Measurements from ENCODE around the gene REPIN1. TPM values are rescaled to one million over a fixed set of nuclear protein-coding genes. Genes with fewer than 3 reads are reported as not detected.
A peak's percentile ranks its signal among the peaks of the same experiment; 100 is the strongest.

The REPIN1 gene
- total and polyA plus RNA-seq, 9 of the 15 experiments (the other 6 are each of a cell fraction or from before 2014, with no cell fraction given), result 8.1 to 283 (median 94.3) TPM

DNA sequence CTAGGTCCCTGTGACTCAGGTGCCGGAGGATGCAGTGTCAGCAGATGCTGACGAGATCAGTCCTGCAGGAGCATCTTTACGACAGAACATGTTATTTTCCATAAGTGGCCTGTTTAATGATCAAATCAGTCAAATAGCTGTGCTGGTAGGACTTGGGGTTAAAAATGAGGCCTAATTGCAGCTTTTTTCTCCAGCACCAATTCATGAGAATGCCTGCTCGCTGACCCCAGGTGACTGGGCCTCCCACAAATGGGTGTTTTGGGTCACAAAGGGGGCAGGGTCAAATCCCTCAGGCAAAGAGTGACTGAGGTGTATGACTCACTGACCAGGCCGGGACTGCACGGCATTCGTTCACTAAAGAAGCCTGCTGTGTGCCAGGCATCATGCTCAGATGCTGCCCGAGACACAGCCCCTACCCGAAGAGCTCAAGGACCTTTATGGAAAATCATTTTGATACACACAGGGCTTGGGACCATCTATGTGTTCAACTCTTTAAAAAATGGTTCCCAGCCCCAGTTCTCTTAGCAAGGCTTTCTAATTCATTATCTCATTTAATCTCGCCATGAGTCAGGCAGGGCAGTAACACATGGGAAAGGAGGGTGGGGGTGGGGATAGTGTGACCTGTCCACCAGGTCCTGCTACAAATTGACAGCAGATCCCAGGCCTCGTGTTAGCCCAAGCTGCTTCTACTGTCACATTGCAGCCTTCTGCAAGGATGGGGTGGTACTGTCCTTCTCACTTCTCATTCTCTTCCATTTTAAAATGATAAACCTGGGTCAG is 31.6 kb downstream of the REPIN1 start (continued):
- TF ChIP-seq, protein P1, sequence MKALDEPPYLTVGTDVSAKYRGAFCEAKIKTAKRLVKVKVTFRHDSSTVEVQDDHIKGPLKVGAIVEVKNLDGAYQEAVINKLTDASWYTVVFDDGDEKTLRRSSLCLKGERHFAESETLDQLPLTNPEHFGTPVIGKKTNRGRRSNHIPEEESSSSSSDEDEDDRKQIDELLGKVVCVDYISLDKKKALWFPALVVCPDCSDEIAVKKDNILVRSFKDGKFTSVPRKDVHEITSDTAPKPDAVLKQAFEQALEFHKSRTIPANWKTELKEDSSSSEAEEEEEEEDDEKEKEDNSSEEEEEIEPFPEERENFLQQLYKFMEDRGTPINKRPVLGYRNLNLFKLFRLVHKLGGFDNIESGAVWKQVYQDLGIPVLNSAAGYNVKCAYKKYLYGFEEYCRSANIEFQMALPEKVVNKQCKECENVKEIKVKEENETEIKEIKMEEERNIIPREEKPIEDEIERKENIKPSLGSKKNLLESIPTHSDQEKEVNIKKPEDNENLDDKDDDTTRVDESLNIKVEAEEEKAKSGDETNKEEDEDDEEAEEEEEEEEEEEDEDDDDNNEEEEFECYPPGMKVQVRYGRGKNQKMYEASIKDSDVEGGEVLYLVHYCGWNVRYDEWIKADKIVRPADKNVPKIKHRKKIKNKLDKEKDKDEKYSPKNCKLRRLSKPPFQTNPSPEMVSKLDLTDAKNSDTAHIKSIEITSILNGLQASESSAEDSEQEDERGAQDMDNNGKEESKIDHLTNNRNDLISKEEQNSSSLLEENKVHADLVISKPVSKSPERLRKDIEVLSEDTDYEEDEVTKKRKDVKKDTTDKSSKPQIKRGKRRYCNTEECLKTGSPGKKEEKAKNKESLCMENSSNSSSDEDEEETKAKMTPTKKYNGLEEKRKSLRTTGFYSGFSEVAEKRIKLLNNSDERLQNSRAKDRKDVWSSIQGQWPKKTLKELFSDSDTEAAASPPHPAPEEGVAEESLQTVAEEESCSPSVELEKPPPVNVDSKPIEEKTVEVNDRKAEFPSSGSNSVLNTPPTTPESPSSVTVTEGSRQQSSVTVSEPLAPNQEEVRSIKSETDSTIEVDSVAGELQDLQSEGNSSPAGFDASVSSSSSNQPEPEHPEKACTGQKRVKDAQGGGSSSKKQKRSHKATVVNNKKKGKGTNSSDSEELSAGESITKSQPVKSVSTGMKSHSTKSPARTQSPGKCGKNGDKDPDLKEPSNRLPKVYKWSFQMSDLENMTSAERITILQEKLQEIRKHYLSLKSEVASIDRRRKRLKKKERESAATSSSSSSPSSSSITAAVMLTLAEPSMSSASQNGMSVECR (CRISPR knock-in tag; IDR thresholded peaks at IDR 0.05), result no peak
- peak in 1 of 2 experiments; percentile 11; a peak in 1 of 3 replicates for TF ChIP-seq CBX3 (IDR thresholded peaks at IDR 0.05; ENCODE audit: borderline replicate concordance in 1 of 2, low read length in 2 of 2)
- TF ChIP-seq FOSL1 (tag; conservative IDR thresholded peaks at IDR 0.05), result peak; percentile 99
- TF ChIP-seq ESRRB (CRISPR knock-in tag; IDR thresholded peaks at IDR 0.05; ENCODE audit: borderline replicate concordance), result no peak
- TF ChIP-seq, protein P2, sequence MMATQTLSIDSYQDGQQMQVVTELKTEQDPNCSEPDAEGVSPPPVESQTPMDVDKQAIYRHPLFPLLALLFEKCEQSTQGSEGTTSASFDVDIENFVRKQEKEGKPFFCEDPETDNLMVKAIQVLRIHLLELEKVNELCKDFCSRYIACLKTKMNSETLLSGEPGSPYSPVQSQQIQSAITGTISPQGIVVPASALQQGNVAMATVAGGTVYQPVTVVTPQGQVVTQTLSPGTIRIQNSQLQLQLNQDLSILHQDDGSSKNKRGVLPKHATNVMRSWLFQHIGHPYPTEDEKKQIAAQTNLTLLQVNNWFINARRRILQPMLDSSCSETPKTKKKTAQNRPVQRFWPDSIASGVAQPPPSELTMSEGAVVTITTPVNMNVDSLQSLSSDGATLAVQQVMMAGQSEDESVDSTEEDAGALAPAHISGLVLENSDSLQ (IDR thresholded peaks at IDR 0.05), result peak; percentile 39; the same call in 1 of the 2 replicates
- TF ChIP-seq ZNF224 (CRISPR knock-in tag; IDR thresholded peaks at IDR 0.05), result no peak
- TF ChIP-seq RBM25 (IDR thresholded peaks at IDR 0.05; ENCODE audit: low read depth, low read length, severe bottlenecking), result no peak
- no peak for TF ChIP-seq ZNF239 (CRISPR knock-in tag; IDR thresholded peaks at IDR 0.05)
- TF ChIP-seq MTA2 (IDR thresholded peaks at IDR 0.05; ENCODE audit: low read depth), result no peak; the same call in 1 of the 2 replicates
- TF ChIP-seq ZNF24 (IDR thresholded peaks at IDR 0.05), result peak; percentile 98
- no peak for TF ChIP-seq ILF3 (IDR thresholded peaks at IDR 0.05; ENCODE audit: borderline replicate concordance)
- no peak for TF ChIP-seq SIN3B (IDR thresholded peaks at IDR 0.05; ENCODE audit: low read depth)
- TF ChIP-seq SRSF1 (IDR thresholded peaks at IDR 0.05; ENCODE audit: low read depth, low read length), result no peak
- TF ChIP-seq ZC3H4 (CRISPR knock-in tag; IDR thresholded peaks at IDR 0.05; ENCODE audit: borderline replicate concordance), result no peak
- TF ChIP-seq, protein P3, sequence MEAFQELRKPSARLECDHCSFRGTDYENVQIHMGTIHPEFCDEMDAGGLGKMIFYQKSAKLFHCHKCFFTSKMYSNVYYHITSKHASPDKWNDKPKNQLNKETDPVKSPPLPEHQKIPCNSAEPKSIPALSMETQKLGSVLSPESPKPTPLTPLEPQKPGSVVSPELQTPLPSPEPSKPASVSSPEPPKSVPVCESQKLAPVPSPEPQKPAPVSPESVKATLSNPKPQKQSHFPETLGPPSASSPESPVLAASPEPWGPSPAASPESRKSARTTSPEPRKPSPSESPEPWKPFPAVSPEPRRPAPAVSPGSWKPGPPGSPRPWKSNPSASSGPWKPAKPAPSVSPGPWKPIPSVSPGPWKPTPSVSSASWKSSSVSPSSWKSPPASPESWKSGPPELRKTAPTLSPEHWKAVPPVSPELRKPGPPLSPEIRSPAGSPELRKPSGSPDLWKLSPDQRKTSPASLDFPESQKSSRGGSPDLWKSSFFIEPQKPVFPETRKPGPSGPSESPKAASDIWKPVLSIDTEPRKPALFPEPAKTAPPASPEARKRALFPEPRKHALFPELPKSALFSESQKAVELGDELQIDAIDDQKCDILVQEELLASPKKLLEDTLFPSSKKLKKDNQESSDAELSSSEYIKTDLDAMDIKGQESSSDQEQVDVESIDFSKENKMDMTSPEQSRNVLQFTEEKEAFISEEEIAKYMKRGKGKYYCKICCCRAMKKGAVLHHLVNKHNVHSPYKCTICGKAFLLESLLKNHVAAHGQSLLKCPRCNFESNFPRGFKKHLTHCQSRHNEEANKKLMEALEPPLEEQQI (IDR thresholded peaks at IDR 0.05), result no peak
- TF ChIP-seq SMARCC2 (IDR thresholded peaks at IDR 0.05; ENCODE audit: low read depth), result peak; percentile 94
- no peak for TF ChIP-seq ZNF644 (tag; IDR thresholded peaks at IDR 0.05; ENCODE audit: low read depth)
- peak; percentile 34 to 46; a peak in 2 of 4 replicates for TF ChIP-seq FOXK2 (conservative IDR thresholded peaks at IDR 0.05 in 1 of 2, IDR thresholded peaks at IDR 0.05 in 1 of 2; ENCODE audit: low read depth in 2 of 2)
- no peak for TF ChIP-seq NFE2L1 (tag; IDR thresholded peaks at IDR 0.05; ENCODE audit: borderline replicate concordance, low read depth)
- peak; percentile 24 for TF ChIP-seq HDAC3 (IDR thresholded peaks at IDR 0.05; ENCODE audit: borderline replicate concordance, partially characterized antibody)

Measured in K562 (cell line).